Measurements from ENCODE around the gene CPN1. TPM values are rescaled to one million over a fixed set of nuclear protein-coding genes. Genes with fewer than 3 reads are reported as not detected.

Gene CPN1
- polyA plus RNA-seq, 1 experiment = not detected

GRCh38 chr10:100041306-100042002 is 40.2 kb downstream of the CPN1 start:
- Histone ChIP-seq H3K27me3 (ENCODE audit: control insufficient read depth, insufficient read depth, low read length) (no peaks in the 10 kb centered on the region), H3K36me3 (ENCODE audit: control insufficient read depth, insufficient read depth, low read length) (no peaks in the 10 kb centered on the region), H3K4me3 (ENCODE audit: low read depth, low read length) (no peak overlapping the region)
- ChIA-PET POLR2A (no interaction called here), CTCF (interaction anchor here (1.7 kb wide), 1 partner anchor 31 kb away, joined by 4 read pairs; the partner anchor contains the start of gene DNMBP)
- no peak for TF ChIP-seq CTCF (IDR thresholded peaks at IDR 0.05; ENCODE audit: insufficient read depth, low read depth, low read length)
- DNase-seq (ENCODE audit: low read depth) = no peak

- no peak for DNase-seq (ENCODE audit: low read depth)
- Histone ChIP-seq H3K4me3 (ENCODE audit: low read depth, low read length) (no peak overlapping the region), H3K36me3 (ENCODE audit: control insufficient read depth, insufficient read depth, low read length) (no peaks in the 10 kb centered on the region), H3K27me3 (ENCODE audit: control insufficient read depth, insufficient read depth, low read length) (no peaks in the 10 kb centered on the region)
- TF ChIP-seq CTCF (IDR thresholded peaks at IDR 0.05; ENCODE audit: insufficient read depth, low read depth, low read length) = no peak
- POLR2A ChIA-PET = no interaction called here
- CTCF ChIA-PET = interaction anchor here (0.6 to 2.0 kb wide), 2 partner anchors 14 to 29 kb away, joined by 3 to 6 read pairs; partner anchors contain the start of gene DNMBP
These were observed 43.1 kb downstream of the CPN1 start for GRCh38 chr10:100038561-100039071.

GRCh38 chr10:100037758-100038315 is 43.8 kb downstream of the CPN1 start:
- Histone ChIP-seq H3K36me3 (ENCODE audit: control insufficient read depth, insufficient read depth, low read length) (no peaks in the 10 kb centered on the region), H3K27me3 (ENCODE audit: control insufficient read depth, insufficient read depth, low read length) (no peaks in the 10 kb centered on the region), H3K4me3 (ENCODE audit: low read depth, low read length) (no peak overlapping the region)
- CTCF ChIA-PET = interaction anchor here (0.7 to 2.0 kb wide), 4 partner anchors 8 to 184 kb away, joined by 4 to 6 read pairs (median 4); partner anchors contain the start of gene DNMBP
- POLR2A ChIA-PET = no interaction called here
- TF ChIP-seq CTCF (IDR thresholded peaks at IDR 0.05; ENCODE audit: insufficient read depth, low read depth, low read length) = no peak
- no peak for DNase-seq (ENCODE audit: low read depth)

GRCh38 chr10:100036850-100037249 is 44.8 kb downstream of the CPN1 start:
- CTCF ChIA-PET = interaction anchor here (1.0 to 1.1 kb wide), 2 partner anchors 9 to 183 kb away, joined by 4 read pairs; no protein-coding TSS in a partner anchor
- no peak for DNase-seq (ENCODE audit: low read depth)
- Histone ChIP-seq H3K36me3 (ENCODE audit: control insufficient read depth, insufficient read depth, low read length) (no peaks in the 10 kb centered on the region), H3K27me3 (ENCODE audit: control insufficient read depth, insufficient read depth, low read length) (no peaks in the 10 kb centered on the region), H3K4me3 (ENCODE audit: low read depth, low read length) (no peak overlapping the region)
- no peak for TF ChIP-seq CTCF (IDR thresholded peaks at IDR 0.05; ENCODE audit: insufficient read depth, low read depth, low read length)
- POLR2A ChIA-PET = no interaction called here

GRCh38 chr10:100033766-100034418 is 47.8 kb downstream of the CPN1 start:
- ChIA-PET CTCF (interaction anchor here (2.4 kb wide), 1 partner anchor 12 kb away, joined by 11 read pairs; no protein-coding TSS in a partner anchor), POLR2A (no interaction called here)
- Histone ChIP-seq H3K4me3 (ENCODE audit: low read depth, low read length) (no peak overlapping the region), H3K36me3 (ENCODE audit: control insufficient read depth, insufficient read depth, low read length) (no peaks in the 10 kb centered on the region), H3K27me3 (ENCODE audit: control insufficient read depth, insufficient read depth, low read length) (no peaks in the 10 kb centered on the region)
- TF ChIP-seq CTCF (IDR thresholded peaks at IDR 0.05; ENCODE audit: insufficient read depth, low read depth, low read length) = no peak
- DNase-seq (ENCODE audit: low read depth) = no peak
